Measurements from ENCODE around the gene GPX2.

Gene GPX2

GRCh38 chr14:64910847-64911495 lies 31.6 kb downstream of the GPX2 start:
- no peak for DNase-seq

- no peak for DNase-seq
Observed at GRCh38 chr14:64906022-64906421, 36.5 kb downstream of the GPX2 start.

DNA sequence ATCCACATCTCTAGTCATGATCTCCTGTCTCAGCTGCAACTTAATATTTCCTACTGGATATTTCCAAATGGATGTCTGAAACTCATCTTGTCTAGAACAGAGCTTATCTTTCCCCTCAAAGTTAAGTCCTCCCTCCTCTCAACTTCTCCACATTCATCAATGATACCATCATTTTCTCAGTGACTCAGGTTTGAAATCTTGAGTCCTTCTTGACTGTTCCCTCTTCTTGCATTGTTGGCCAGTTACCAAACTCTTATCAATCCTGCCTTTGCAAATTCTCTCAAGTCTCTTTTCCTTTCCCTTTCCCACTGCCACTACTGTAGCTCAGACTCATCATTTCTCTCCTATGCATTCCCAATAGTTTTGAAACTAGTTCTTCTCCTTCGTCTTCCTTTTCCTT lies 42.6 kb downstream of the GPX2 start:
- DNase-seq, result no peak

DNA sequence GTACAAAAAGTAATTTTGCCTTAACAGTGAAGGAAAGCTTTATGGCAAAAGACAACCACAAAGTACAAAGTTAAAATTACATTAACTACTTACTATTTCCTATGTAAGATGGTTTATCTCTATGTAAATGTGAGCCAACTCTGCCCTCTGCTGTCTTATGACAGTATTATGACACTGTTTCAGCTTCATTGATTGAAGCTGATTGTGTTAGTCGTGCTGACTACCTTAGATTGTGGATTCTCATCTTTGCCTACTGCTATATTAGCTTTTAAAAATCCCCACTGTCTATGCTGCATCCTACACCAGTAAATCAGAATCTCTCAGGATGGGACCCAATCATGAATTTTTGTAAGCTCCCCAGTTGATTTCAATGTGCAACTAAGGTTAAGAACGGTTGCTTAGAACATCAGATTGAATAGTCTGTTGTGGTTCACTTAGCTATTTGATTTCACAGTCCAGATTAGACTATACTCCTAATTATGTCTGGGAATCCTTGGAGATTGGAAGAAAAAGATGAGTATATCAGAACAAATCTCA lies 50.6 kb downstream of the GPX2 start:
- DNase-seq, result peak; percentile 30 to 64

DNA sequence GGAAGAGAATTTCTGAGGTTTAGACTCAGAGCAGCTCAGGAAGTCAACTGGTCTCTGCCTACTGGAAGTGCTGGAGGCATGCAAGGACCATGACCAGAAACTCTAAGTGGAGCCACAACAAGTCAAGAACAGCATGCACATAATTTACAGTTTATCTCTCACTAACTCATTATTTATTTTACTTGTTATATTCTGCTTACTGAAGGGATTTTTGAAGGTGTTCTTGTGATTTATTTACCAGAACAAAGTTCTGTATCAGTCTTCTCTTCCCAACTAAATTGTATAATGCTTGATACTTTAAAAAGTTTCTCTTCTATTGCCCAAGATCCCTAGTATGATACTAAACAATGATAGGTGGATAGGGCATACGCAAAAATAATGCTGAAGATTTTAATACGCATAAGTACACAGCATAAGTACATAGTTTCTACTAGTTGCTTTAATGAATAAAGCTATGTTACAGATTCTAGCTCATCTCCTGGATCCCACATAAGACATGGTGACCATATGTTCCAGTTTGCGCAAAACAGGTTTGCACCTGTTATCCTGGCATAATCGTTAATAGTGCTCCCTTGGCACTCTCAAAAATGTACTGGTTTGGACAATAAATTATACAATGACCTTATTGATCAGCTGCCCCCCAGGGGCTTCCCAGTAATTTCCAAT lies 51.2 kb downstream of the GPX2 start:
- DNase-seq, result no peak

GRCh38 chr14:64889352-64889751 lies 53.2 kb downstream of the GPX2 start:
- DNase-seq, result no peak
